GM23338 (cell line): ENCODE results near the gene MAPK4. TPM values are rescaled to one million over a fixed set of nuclear protein-coding genes. Genes with fewer than 3 reads are reported as not detected.

Source experiments
- ATAC-seq: fragments of 200-7000 bp; cut with Tn5 transposase; 3 replicates; pipeline ENCODE4 v1.9.1; 2020
- DNase-seq: peaks from one replicate; pipeline ENCODE4 v3.0.0-alpha.2; 2015; ENCODE audit warnings: low spot score
- H2AFZ ChIP-seq: fragments of 200-600 bp; sonication (generic); 2 replicates; pipeline ENCODE4 v1.8.0; 2016; ENCODE audit warnings: antibody characterized with exemption, mild to moderate bottlenecking, moderate library complexity
- H3F3A ChIP-seq: fragments of 200-600 bp; sonication (generic); replicated peaks from 2 replicates; pipeline ENCODE4 v1.8.0; 2017; ENCODE audit warnings: antibody characterized with exemption, mixed run types, low read depth
- H3K27ac ChIP-seq: fragments of 200-600 bp; sonication (generic); 2 replicates; pipeline ENCODE4 v1.6.1; 2016; ENCODE audit warnings: low read depth
- H3K27me3 ChIP-seq: fragments of 200-600 bp; sonication (generic); 2 replicates; pipeline ENCODE4 v1.8.0; 2016; ENCODE audit warnings: mild to moderate bottlenecking, mixed run types, moderate library complexity; ENCODE audit not compliant: insufficient read depth
- H3K36me3 ChIP-seq: fragments of 200-600 bp; sonication (generic); 2 replicates; pipeline ENCODE4 v1.8.0; 2016; ENCODE audit warnings: mild to moderate bottlenecking; ENCODE audit not compliant: insufficient read depth
- H3K4me1 ChIP-seq: fragments of 200-600 bp; sonication (generic); 2 replicates; pipeline ENCODE4 v1.8.0; 2016; ENCODE audit warnings: mild to moderate bottlenecking, moderate library complexity; ENCODE audit not compliant: insufficient read depth
- H3K4me2 ChIP-seq: fragments of 200-600 bp; sonication (generic); 2 replicates; pipeline ENCODE4 v1.7.1; 2017; ENCODE audit warnings: mixed run types
- H3K4me3 ChIP-seq: fragments of 200-600 bp; sonication (generic); 2 replicates; pipeline ENCODE4 v1.6.1; 2016; ENCODE audit warnings: mixed run types
- H3K79me2 ChIP-seq: fragments of 200-600 bp; sonication (generic); replicated peaks from 2 replicates; pipeline ENCODE4 v1.8.0; 2017; ENCODE audit warnings: mild to moderate bottlenecking; ENCODE audit not compliant: insufficient read depth
- H3K9me2 ChIP-seq: fragments of 200-600 bp; sonication (generic); 2 replicates; pipeline ENCODE4 v1.8.0; 2017; ENCODE audit not compliant: insufficient read depth
- H4K20me1 ChIP-seq: fragments of 200-600 bp; sonication (generic); replicated peaks from 2 replicates; pipeline ENCODE4 v1.8.0; 2017; ENCODE audit warnings: mild to moderate bottlenecking; ENCODE audit not compliant: insufficient read depth
- H3K27ac Mint-ChIP-seq: 2 replicates; pipeline ENCODE4 v1.8.0; 2020; ENCODE audit warnings: inconsistent platforms, mild to moderate bottlenecking, moderate library complexity, mixed read lengths
- H3K27me3 Mint-ChIP-seq: 3 replicates; pipeline ENCODE4 v1.8.0; 2022; ENCODE audit warnings: low read depth, mild to moderate bottlenecking, moderate library complexity, mixed read lengths, inconsistent platforms; ENCODE audit not compliant: insufficient read depth, poor library complexity
- H3K36me3 Mint-ChIP-seq: 3 replicates; pipeline ENCODE4 v1.8.0; 2021; ENCODE audit warnings: low read depth, mild to moderate bottlenecking, inconsistent platforms, moderate library complexity, mixed read lengths
- H3K4me1 Mint-ChIP-seq: 3 replicates; pipeline ENCODE4 v1.8.0; 2020; ENCODE audit warnings: mild to moderate bottlenecking, inconsistent platforms, mixed read lengths
- H3K4me3 Mint-ChIP-seq: 3 replicates; pipeline ENCODE4 v1.8.0; 2021; ENCODE audit warnings: moderate library complexity, mild to moderate bottlenecking, inconsistent platforms, mixed read lengths
- H3K9me3 Mint-ChIP-seq: 3 replicates; pipeline ENCODE4 v1.8.0; 2020; ENCODE audit warnings: moderate library complexity, mild to moderate bottlenecking, inconsistent platforms, mixed read lengths
- CREB1 ChIP-seq: fragments of 250-450 bp; sonication (Bioruptor Pico); IDR thresholded peaks from 2 replicates; pipeline ENCODE4 v1.5.0; 2020; ENCODE audit warnings: low read depth, mild to moderate bottlenecking, moderate library complexity
- CTCF ChIP-seq, 2 experiments: fragments of 200-600 bp in 1 of 2; sonication (generic) in 1 of 2; conservative IDR thresholded peaks; 2 replicates each; pipeline versions ENCODE4 v1.5.1 to v1.6.1; 2016 to 2017; ENCODE audit warnings: antibody characterized with exemption in 2 of 2, low read depth in 2 of 2, mild to moderate bottlenecking in 2 of 2, moderate library complexity in 1 of 2
- ETS1 ChIP-seq: IDR thresholded peaks from 2 replicates; pipeline ENCODE4 v1.6.1; 2016; ENCODE audit warnings: antibody characterized with exemption
- EZH2 ChIP-seq: fragments of 200-600 bp; sonication (generic); IDR thresholded peaks from one replicate; pipeline ENCODE4 v1.8.0; 2017; ENCODE audit warnings: antibody characterized with exemption, mild to moderate bottlenecking, low read depth; ENCODE audit not compliant: unreplicated experiment
- EZH2phosphoT487 ChIP-seq: fragments of 200-600 bp; sonication (generic); IDR thresholded peaks from one replicate; pipeline ENCODE4 v1.8.1; 2018; ENCODE audit warnings: antibody characterized with exemption; ENCODE audit not compliant: unreplicated experiment
- POLR2AphosphoS5 ChIP-seq: IDR thresholded peaks from 2 replicates; pipeline ENCODE4 v1.6.1; 2016; ENCODE audit warnings: antibody characterized with exemption, low read depth
- ZNF114 ChIP-seq: fragments of 250-450 bp; sonication (Bioruptor Pico); IDR thresholded peaks from 2 replicates; pipeline ENCODE4 v1.5.0; 2020; ENCODE audit warnings: mild to moderate bottlenecking, moderate library complexity
- ZNF331 ChIP-seq: fragments of 250-450 bp; sonication (Bioruptor Pico); IDR thresholded peaks from 2 replicates; pipeline ENCODE4 v1.5.0; 2020; ENCODE audit warnings: low read depth, mild to moderate bottlenecking, moderate library complexity
- ZNF462 ChIP-seq: fragments of 250-450 bp; sonication (Bioruptor Pico); IDR thresholded peaks from 2 replicates; pipeline ENCODE4 v1.5.0; 2020; ENCODE audit warnings: mild to moderate bottlenecking, moderate library complexity
- polyA plus RNA-seq: library from polyadenylated mRNA; unstranded; fragments of >200 nt; fragmentation: Nextera tagmentation; extraction: Ambion mirVana; gene quantifications from 2 replicates; pipeline ENCODE4 v1.2.1, GENCODE V29; 2016
- total RNA-seq: library from RNA; depleted of rRNA; stranded (reverse); fragments of >200 nt; shearing (Covaris generic); gene quantifications from 2 replicates; pipeline ENCODE4 v1.2.3, GENCODE V29; 2014
- TF ChIP-seq, protein P1 (sequence below): IDR thresholded peaks from one replicate; pipeline ENCODE4 v1.6.1; 2018; ENCODE audit warnings: antibody characterized with exemption; ENCODE audit not compliant: unreplicated experiment

MAPK4 gene
- total and polyA plus RNA-seq, 2 experiments from 2014 or later: 1.3 to 4.4 TPM

GRCh38 chr18:50628533-50628905 lies 68.6 kb downstream of the MAPK4 start:
- Mint-ChIP-seq H3K36me3 (no peaks in the 10 kb centered on the region), H3K9me3 (no peaks in the 10 kb centered on the region), H3K27ac (no peak overlapping the region), H3K4me3 (no peak overlapping the region), H3K27me3 (peaks cover 11% of the 10 kb centered on the region), H3K4me1 (peaks cover 22% of the 10 kb centered on the region)
- Histone ChIP-seq H3F3A (no peaks in the 10 kb centered on the region), H4K20me1 (no peaks in the 10 kb centered on the region), H3K27me3 (no peaks in the 10 kb centered on the region), H2AFZ (no peak overlapping the region), H3K27ac (no peak overlapping the region), H3K79me2 (no peaks in the 10 kb centered on the region), H3K36me3 (no peaks in the 10 kb centered on the region), H3K4me2 (no peak overlapping the region), H3K4me1 (no peaks in the 10 kb centered on the region), H3K4me3 (no peak overlapping the region), H3K9me2 (peaks cover 7% of the 10 kb centered on the region; the same call in 1 of the 2 replicates)
- ATAC-seq (no peak), DNase-seq (no peak)
- no peak for TF ChIP-seq CREB1 (CRISPR knock-in tag)
- TF ChIP-seq EZH2: no peak
- TF ChIP-seq EZH2phosphoT487: no peak
- TF ChIP-seq POLR2AphosphoS5: no peak
- TF ChIP-seq CTCF (conservative IDR thresholded peaks at IDR 0.05; ENCODE audit: low read depth in 2 of 2): no peak
- no peak for TF ChIP-seq ZNF331 (CRISPR knock-in tag)

DNA sequence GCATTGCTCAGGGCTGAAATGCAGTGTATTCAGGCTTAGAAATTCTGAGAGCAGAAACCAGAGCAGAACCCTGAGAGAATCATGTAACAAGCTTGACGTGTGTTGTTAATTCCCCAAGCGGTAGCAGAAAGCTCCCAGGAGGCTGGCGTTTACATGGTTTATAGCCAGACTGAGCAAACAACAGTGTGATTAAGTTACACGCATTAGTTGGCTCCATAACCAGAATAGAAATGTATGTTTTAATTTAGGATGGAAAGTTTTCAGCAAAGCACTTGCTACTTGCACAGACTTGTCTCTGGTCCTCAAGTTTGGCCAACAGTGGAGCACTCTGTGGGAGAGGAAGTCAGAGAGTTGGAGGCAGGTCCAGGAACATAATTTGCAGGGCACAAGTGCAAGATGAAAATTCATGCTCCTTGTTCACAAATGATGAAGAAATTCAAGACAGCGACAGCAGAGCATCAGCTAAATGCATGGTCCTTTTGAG lies 69.3 kb downstream of the MAPK4 start:
- Mint-ChIP-seq H3K27ac (no peak overlapping the region), H3K4me1 (peaks cover 22% of the 10 kb centered on the region), H3K36me3 (no peaks in the 10 kb centered on the region), H3K9me3 (no peaks in the 10 kb centered on the region), H3K4me3 (no peak overlapping the region), H3K27me3 (peaks cover 11% of the 10 kb centered on the region)
- H3K4me1 ChIP-seq: no peaks in the 10 kb centered on the region
- peaks cover 7% of the 10 kb centered on the region; the same call in 1 of the 2 replicates for H3K9me2 ChIP-seq
- no peak overlapping the region for H3K27ac ChIP-seq
- no peak overlapping the region for H2AFZ ChIP-seq
- no peaks in the 10 kb centered on the region for H4K20me1 ChIP-seq
- H3K4me2 ChIP-seq: no peak overlapping the region
- ATAC-seq: no peak
- no peaks in the 10 kb centered on the region for H3F3A ChIP-seq
- H3K4me3 ChIP-seq: no peak overlapping the region
- no peaks in the 10 kb centered on the region for H3K27me3 ChIP-seq
- no peak for DNase-seq
- H3K79me2 ChIP-seq: no peaks in the 10 kb centered on the region
- H3K36me3 ChIP-seq: no peaks in the 10 kb centered on the region
- TF ChIP-seq, protein P1, sequence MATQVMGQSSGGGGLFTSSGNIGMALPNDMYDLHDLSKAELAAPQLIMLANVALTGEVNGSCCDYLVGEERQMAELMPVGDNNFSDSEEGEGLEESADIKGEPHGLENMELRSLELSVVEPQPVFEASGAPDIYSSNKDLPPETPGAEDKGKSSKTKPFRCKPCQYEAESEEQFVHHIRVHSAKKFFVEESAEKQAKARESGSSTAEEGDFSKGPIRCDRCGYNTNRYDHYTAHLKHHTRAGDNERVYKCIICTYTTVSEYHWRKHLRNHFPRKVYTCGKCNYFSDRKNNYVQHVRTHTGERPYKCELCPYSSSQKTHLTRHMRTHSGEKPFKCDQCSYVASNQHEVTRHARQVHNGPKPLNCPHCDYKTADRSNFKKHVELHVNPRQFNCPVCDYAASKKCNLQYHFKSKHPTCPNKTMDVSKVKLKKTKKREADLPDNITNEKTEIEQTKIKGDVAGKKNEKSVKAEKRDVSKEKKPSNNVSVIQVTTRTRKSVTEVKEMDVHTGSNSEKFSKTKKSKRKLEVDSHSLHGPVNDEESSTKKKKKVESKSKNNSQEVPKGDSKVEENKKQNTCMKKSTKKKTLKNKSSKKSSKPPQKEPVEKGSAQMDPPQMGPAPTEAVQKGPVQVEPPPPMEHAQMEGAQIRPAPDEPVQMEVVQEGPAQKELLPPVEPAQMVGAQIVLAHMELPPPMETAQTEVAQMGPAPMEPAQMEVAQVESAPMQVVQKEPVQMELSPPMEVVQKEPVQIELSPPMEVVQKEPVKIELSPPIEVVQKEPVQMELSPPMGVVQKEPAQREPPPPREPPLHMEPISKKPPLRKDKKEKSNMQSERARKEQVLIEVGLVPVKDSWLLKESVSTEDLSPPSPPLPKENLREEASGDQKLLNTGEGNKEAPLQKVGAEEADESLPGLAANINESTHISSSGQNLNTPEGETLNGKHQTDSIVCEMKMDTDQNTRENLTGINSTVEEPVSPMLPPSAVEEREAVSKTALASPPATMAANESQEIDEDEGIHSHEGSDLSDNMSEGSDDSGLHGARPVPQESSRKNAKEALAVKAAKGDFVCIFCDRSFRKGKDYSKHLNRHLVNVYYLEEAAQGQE: no peak
- no peak for TF ChIP-seq ETS1
- no peak for TF ChIP-seq ZNF462 (CRISPR knock-in tag)
- no peak for TF ChIP-seq EZH2
- no peak for TF ChIP-seq ZNF114 (CRISPR knock-in tag)
- no peak for TF ChIP-seq ZNF331 (CRISPR knock-in tag)
